HG03039 (cell line): ENCODE measurements around the gene DYNC2H1.
A peak's percentile ranks its signal among the peaks of the same experiment; 100 is the strongest.

Experiments
- ATAC-seq: cut with Tn5 transposase; IDR thresholded peaks from one replicate; pipeline ENCODE4 v1.9.1; 2021; ENCODE audit warnings: mild to moderate bottlenecking, moderate library complexity; ENCODE audit not compliant: unreplicated experiment

The DYNC2H1 gene, protein sequence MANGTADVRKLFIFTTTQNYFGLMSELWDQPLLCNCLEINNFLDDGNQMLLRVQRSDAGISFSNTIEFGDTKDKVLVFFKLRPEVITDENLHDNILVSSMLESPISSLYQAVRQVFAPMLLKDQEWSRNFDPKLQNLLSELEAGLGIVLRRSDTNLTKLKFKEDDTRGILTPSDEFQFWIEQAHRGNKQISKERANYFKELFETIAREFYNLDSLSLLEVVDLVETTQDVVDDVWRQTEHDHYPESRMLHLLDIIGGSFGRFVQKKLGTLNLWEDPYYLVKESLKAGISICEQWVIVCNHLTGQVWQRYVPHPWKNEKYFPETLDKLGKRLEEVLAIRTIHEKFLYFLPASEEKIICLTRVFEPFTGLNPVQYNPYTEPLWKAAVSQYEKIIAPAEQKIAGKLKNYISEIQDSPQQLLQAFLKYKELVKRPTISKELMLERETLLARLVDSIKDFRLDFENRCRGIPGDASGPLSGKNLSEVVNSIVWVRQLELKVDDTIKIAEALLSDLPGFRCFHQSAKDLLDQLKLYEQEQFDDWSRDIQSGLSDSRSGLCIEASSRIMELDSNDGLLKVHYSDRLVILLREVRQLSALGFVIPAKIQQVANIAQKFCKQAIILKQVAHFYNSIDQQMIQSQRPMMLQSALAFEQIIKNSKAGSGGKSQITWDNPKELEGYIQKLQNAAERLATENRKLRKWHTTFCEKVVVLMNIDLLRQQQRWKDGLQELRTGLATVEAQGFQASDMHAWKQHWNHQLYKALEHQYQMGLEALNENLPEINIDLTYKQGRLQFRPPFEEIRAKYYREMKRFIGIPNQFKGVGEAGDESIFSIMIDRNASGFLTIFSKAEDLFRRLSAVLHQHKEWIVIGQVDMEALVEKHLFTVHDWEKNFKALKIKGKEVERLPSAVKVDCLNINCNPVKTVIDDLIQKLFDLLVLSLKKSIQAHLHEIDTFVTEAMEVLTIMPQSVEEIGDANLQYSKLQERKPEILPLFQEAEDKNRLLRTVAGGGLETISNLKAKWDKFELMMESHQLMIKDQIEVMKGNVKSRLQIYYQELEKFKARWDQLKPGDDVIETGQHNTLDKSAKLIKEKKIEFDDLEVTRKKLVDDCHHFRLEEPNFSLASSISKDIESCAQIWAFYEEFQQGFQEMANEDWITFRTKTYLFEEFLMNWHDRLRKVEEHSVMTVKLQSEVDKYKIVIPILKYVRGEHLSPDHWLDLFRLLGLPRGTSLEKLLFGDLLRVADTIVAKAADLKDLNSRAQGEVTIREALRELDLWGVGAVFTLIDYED (N-terminal part only)

DNA sequence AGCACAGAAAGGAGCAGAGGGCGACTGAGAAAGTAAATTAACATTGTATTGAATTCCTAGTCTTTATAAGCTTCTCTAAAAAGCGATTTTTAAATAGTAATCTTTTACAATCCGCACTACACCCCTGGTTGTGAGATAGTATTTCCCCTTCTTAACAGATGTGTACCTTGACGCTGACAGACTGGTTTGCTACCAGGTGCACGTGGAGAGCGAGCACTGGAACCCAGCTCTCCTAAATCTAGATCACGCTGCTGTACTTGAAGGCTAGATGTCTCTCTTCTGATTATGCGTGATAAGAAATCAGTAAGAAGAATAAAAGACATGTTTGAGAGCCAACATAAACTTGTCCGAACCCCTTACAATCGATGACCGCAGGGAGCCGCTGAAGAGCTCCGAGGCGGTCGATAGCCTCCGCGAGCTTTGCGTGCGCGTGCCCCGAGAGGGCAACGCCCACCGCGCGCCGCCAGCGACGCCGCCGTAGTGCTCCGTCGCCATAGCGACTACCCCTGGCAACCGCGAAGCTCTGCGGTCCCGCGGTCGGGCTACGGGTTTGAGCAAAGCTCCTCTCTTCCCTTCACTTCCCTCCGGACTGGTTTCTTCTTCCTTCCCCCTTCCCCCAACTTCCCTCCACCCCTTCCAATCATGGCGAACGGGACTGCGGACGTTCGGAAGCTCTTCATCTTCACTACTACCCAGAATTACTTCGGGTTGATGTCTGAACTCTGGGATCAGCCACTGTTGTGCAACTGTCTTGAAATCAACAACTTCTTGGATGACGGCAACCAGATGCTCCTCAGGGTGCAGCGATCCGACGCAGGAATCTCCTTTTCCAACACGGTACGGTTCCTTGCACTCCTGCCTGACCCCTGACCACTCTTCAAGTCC, at the start of gene DYNC2H1:
Gene DYNC2H1, plus strand, starts transcription at position 494 of the 885 bp plus-strand sequence. Its CDS starts 149 bp downstream, at position 643.
- peak; percentile 100 for ATAC-seq

DNA sequence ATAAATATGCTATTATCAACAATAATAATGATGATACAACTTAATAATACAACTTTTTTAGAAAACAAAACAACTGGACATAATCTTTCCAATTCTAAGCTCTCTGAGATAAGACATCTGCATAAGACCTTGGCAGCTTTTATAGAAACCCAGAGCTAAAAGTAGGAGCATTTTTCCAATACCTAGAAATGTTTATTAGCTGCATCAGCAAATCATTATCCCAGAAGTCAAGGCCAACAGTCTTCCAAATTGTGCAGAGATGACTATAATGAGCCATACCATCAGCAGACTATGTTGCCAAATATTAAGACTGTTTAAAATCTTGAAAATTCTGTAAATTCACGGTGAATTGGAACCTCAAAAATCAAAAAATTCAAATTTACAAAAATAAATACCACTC, 47.6 kb upstream of the DYNC2H1 start:
- no peak for ATAC-seq

DNA sequence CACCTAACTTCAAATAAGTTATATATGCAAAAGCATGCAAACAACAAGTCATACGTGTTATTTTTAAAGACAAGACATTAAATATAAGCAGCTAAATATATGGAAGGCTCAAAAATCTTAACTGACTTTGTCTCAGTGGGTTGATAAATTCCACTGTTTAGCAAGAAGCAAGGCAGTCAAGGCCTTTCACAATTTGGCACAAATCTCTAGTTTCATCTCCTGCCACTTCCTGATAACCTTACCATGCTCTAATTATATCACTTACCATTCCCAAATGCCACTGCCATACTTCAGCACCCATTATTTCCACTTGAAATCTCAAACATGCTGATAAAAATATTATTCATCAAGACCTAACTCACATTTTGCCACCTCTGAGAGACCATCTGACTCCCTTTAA, 42.1 kb upstream of the DYNC2H1 start:
- ATAC-seq: no peak

DNA sequence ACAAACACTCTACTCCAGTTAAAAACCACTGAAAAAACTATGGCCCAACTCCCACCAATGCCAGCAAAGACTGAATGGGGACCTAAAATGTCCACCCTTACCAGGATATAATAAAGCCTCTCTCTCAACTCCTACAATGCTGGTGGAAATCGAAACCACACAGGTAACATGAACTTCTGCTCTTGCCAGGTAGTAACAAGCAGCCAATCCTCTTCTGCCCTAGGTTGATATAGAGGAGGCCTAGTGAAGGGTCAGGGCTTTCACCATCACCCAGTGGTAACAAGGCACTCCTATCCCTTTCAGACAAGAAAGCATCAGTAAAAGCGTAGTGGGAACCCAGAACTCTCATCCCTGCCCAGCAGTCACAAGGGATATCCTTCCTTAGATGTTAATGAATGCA, 39.9 kb upstream of the DYNC2H1 start:
- ATAC-seq: no peak

DNA sequence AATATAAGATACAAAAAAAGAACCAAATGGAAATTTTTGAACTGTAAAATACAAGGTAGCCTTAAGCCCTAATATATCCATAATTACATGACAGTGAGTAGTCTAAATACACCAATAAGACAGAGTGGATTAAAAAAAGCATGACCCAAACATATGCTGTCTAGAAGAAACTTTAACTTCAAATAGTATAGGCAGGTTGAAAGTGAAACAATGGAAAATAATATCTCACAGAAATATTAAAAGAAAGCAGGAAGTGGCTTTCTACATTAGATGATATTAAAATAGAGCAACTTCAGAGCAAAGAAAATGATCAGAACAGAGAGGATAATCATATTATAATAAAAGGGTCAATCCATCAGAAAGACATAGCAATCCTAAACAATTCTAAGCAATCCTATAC, 39.1 kb upstream of the DYNC2H1 start:
- ATAC-seq: no peak

DNA sequence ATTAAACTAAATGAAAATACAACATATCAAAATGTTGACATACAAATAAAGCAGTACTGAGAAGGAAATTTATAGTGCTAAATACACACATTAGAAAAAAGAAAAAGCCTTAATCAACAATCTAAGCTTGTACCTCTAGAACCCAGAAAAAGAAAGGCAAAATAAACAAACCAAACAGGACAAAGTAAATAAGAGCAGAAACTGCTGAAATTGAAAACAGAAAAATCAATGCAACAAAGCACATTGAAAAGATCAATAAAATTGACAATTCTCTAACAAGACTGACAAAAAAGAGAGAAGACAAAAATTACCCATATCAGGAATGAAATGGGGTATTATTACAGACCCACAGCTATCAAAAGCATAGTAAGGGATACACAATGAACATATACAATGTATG, 38.2 kb upstream of the DYNC2H1 start:
- ATAC-seq: no peak

DNA sequence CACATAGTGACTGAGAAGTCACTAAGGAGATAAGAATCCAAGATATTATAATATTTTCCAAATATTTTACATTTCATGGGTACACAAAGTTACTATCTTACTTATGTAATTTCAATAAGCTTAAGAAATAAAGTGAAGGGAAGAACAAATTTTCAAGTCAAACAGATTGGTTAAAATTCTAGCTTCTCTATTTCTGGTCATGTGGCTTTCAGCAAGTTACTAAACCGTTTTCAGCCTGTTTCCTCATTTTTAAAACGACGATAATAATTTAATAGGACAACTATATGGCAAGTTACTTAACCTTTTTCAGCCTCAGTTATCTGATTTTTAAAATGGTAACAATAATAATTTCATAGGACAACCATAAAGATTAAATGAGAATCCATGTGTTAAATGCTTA, 32.9 kb upstream of the DYNC2H1 start:
- ATAC-seq: no peak

DNA sequence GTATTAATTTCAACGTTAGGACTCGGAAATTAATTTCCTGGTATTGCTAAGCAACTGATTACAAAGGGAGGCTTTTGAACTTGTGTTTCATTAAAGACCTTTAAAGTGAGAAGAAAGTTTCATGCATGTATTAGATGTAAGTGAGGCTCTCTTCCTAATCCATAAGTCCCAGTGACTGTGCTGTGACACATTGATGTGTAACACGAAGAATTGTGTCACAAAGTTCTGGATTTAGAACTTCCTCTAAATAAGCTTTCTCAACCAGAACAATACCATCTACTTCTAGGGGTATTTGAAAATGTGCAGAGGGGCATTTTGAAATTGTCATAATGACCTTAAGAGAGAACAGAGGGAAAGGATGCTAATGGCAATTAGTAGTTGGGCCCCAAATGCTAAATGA, 31.7 kb upstream of the DYNC2H1 start:
- ATAC-seq: no peak

DNA sequence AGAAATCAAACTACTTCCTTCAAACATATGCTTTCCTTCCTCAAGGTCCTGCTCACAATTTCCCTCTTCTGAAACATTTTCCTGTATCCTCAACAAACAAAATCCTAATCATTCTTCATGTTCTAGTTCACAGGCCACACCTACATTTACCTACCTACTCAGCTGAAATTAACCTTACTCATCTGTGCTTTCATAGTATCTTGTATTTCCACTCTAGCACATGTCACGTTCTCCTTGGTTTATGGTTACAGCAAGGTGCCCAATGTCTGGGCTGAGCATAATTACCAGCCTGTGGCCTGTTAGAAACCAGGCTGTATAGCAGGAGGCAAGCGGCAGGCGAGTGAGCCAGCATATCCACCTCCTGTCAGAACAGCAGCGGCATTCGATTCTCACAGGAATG, 30.5 kb upstream of the DYNC2H1 start:
- ATAC-seq: no peak

DNA sequence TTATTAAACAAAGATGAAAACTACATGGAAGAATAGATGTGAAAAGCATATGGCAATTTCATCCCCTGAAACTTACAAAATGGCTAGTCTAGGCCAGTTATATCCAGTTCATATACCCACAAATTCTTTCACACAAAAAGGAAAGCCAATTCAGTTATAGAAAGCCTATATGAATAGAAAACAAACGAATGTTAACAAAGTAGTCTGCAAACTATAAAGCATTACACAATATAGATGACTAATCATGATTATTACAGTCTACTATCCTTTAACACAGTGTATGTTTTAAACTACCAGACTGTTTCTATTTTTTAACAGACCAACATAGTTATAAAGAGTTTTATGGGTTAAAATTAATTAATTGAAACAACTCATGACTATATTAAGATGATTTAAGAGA, 29.4 kb upstream of the DYNC2H1 start:
- no peak for ATAC-seq

DNA sequence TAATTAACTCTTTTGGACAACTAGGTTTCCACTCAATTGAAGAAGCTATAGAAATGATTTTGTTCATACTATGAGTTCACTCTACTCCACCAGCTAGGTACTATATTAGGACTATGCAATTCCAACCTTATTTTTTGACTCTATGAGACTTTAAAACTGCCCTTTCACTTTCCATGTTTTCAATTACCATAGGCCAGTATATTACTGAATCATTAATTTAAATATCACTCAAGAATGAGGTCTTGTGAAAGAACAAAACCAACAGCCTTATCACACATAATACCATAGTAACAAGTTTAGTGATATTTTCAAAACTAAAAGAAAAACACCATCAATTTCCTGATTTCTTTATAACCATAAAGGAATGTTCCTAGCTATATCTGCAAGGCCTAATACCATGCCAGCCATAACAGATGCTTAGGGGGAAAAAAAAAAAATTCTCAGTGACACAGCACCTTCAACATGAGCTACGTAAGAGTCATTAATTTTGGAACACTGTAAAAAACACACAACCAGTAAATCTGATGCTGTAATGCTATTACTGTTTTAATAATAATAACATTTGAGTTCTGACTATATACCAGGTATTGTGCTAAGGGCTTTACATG, 23.4 kb upstream of the DYNC2H1 start:
- ATAC-seq: no peak

DNA sequence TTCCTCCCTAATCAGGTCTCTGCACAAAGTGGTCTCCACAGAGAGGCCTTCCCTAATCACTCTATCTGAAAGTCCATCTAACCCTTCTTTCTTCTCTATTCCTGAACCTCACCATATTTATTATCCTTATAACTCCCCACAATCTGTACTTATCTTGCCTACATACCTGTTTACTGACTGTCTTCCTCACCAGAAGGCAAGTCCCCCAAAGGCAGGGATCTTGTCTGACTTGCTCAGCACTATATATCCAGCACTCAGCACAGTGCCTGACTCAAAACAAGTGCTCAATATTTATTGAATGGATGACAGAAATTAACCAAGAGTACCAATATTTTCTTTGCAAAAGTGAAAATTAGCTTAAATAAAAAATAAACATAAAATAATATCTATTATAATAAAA, 22.8 kb upstream of the DYNC2H1 start:
- ATAC-seq: no peak

DNA sequence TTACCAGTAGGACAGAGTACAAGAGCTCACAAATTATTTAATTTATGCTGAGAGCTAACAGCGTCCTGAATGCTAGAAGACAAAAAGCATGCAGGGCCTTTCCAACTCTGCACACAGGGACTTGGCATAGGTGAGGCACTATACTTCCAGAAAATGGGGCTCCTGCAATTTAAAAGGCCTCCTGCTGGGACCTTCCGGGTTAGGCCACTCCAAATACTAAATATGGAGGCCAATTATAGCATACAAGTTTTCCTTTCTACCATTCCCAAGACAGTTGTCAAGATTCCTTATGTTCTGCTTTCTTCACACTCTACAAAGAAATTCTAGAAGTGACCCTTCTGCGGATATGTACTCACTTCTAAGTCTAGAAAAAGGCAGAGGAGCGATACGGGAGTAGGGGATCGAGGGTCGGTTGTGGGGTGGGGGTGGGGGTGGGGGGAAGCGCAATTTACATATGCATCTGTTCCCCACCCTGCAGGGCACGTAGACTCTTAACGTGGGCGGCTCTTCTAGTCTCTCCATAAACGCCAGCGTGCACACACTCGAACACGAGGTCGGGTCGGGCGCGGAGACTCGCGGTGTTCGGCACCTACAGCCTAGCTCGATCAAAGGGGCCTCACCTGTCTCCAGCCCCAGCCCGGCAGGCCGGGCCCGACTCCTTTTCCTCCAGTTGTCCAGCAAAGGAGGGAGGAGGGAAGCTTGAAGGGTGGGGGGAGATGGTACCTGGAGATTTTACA, 18.0 kb upstream of the DYNC2H1 start:
- peak; percentile 35 for ATAC-seq

DNA sequence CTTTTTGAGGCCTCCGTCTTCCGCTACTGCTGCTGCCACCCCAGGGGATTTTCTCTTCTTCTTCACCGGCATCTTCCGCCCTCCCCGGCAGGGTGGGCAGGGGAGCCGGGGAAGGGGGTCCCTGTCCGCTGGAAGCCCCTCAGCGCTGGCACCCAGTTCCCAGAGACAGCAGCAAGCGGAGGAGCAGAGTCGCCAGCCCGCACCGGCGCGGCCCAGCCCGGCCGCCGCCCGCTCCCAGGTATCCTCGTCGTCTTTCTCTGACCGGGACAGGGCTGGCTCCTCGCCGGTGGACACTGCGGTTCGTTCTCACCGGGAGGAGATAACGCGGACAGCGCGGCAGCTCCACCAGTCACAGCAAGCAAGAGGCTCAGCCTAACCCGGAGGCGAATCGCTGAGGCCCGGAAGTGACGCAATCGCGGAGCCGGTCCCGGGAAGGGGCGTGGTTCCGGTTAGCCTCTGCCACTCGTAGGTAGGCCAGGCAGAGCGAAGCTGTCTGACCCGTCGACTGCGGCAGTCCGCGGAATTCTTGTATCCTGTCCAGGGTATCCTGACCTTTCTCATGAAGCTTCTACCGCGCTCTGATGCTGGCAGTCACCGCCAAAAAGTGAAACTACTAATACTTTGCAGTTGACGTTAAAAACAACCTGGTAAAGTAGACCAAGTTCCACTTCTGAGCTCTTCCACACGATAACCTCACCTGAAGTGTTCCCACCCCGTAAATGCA, 17.3 kb upstream of the DYNC2H1 start, which contains the start of gene DCUN1D5:
Gene DCUN1D5, minus strand, starts transcription at position 360 of the 724 bp plus-strand sequence. Its CDS starts 288 bp downstream, at position 72.
- ATAC-seq: peak; percentile 100

DNA sequence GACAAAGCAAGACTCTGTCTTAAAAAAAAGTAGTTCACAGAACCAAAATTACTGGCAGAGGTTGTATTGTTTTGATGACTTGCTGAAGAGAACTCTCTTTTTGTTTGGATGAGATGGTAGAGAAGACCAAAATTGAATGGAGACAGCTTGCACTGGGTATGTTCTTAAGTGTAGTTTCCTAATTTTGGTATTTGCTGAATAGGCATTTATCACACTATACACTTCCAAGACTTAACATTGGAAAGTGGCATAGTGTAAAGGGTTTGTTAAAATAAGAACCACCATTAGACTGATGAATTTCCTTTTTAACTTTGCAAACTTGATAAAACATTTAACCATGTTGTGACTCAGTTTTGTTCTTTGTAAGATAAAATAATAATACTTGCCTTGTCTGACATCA, 11.9 kb upstream of the DYNC2H1 start:
- no peak for ATAC-seq

DNA sequence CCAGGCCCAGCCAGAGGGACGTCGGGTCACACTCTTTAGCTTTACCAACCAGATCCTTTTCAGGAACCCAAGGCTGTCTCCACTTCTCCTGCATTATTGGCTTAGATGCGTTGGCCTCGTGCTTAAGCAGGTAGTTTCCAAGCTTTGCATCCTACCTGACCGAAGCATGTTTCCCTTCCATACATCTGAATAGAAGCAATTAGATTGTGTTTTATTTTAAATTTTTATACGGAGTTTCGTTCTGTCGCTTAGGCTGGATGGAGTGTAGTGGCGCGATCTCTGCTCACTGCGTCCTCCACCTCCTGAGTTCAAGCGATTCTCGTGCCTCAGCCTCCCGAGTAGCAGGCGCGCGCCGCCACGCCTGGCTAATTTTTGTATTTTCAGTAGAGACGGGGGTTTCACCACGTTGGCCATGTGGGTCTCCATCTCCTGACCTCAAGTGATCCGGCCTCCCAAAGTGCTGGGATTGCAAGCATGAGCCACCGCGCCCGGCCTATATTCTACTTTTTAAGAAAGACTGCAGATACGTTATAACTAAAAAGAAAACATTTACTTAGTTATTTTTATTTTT, 677 bp downstream of the DYNC2H1 start:
- ATAC-seq: no peak

DNA sequence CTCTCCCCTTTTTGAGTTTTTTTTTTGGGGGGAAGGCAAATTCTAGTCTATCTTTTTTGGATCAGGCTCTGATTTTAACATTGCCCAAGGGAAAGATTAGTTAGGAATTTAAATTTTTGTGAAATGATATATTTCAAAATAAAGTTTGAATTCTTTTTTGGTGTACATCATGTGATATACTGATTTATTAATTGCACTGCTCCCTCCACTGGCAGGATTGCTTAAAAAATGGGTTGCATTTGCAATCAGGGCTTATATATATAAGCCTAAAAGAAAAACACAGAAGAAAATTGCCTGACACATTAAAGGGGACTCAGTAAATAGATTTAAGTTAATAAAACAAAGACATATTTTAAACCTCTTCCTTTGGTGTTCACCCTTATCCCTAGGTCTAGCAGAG, 1.2 kb downstream of the DYNC2H1 start:
- ATAC-seq: no peak

DNA sequence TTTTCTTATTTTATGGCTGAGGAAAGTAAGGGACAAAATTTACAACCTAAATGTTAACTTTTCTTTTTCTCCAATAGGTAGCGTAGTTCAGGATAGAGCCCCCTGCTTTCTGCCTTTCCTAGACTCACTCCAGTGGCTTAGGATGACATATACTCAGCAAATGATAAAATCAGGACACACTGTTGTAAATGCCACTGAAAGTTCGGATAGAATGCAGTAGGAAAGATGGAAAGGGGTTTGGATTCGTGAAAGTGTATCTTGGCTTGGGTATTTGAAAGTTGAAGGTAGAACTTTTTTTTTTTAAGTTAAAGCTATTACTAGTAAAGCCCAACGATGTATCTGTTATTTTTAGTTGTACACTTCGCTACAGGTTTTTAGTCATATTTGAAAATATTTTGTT, 2.2 kb downstream of the DYNC2H1 start:
- ATAC-seq: no peak
